Endodermal cell (in vitro differentiated cells): ENCODE results near the gene HPSE2. TPM values are rescaled to one million over a fixed set of nuclear protein-coding genes. Genes with fewer than 3 reads are reported as not detected.

ENCODE experiments used
- DNase-seq: peaks from one replicate; pipeline ENCODE4 v3.0.0-alpha.2; 2017
- H3K27ac ChIP-seq: 2 replicates; pipeline ENCODE4 v1.5.1; 2013; ENCODE audit warnings: mild to moderate bottlenecking, low read depth, low read length, moderate library complexity
- H3K27me3 ChIP-seq: 2 replicates; pipeline ENCODE4 v1.6.1; 2013; ENCODE audit warnings: mild to moderate bottlenecking, low read length, moderate library complexity; ENCODE audit not compliant: insufficient read depth, control insufficient read depth, poor library complexity, severe bottlenecking
- H3K36me3 ChIP-seq: 2 replicates; pipeline ENCODE4 v1.7.0; 2013; ENCODE audit warnings: mild to moderate bottlenecking, low read length, moderate library complexity; ENCODE audit not compliant: control insufficient read depth, insufficient read depth
- H3K4me1 ChIP-seq: one replicate; pipeline ENCODE4 v1.7.0; 2013; ENCODE audit warnings: low read length; ENCODE audit not compliant: control insufficient read depth, insufficient read depth
- H3K4me3 ChIP-seq: 2 replicates; pipeline ENCODE4 v1.5.1; 2013; ENCODE audit warnings: mild to moderate bottlenecking, low read length, moderate library complexity
- H3K9ac ChIP-seq: 2 replicates; pipeline ENCODE4 v1.6.1; 2013; ENCODE audit warnings: mild to moderate bottlenecking, low read length, moderate library complexity; ENCODE audit not compliant: poor library complexity, severe bottlenecking; ENCODE audit errors: extremely low read depth
- H3K9me3 ChIP-seq: 2 replicates; pipeline ENCODE4 v1.6.1; 2013; ENCODE audit warnings: mild to moderate bottlenecking, low read length, moderate library complexity; ENCODE audit not compliant: control insufficient read depth
- H3K27ac Mint-ChIP-seq: 2 replicates; pipeline ENCODE4 v1.8.0; 2020; ENCODE audit warnings: mixed read lengths
- H3K27me3 Mint-ChIP-seq: 2 replicates; pipeline ENCODE4 v1.8.0; 2021; ENCODE audit warnings: mild to moderate bottlenecking, mixed read lengths; ENCODE audit not compliant: insufficient read depth
- H3K36me3 Mint-ChIP-seq: 2 replicates; pipeline ENCODE4 v1.8.0; 2020; ENCODE audit warnings: low read depth, mixed read lengths
- H3K4me1 Mint-ChIP-seq: 2 replicates; pipeline ENCODE4 v1.8.0; 2020; ENCODE audit warnings: mixed read lengths
- H3K4me3 Mint-ChIP-seq: 2 replicates; pipeline ENCODE4 v1.8.0; 2020; ENCODE audit warnings: mild to moderate bottlenecking, moderate library complexity, mixed read lengths
- H3K9me3 Mint-ChIP-seq: 2 replicates; pipeline ENCODE4 v1.8.0; 2020; ENCODE audit warnings: mild to moderate bottlenecking, mixed read lengths
- CTCF ChIP-seq: fragments of 200-600 bp; sonication (generic); conservative IDR thresholded peaks from 2 replicates; pipeline ENCODE4 v1.5.0; 2021; ENCODE audit warnings: antibody characterized with exemption, mild to moderate bottlenecking
- WGBS, 2 experiments: methylation state at CpG; one replicate each; pipeline versions ENCODE4 v1.1.5 to v1.1.7; 2013; ENCODE audit warnings: missing lambda C conversion rate in 2 of 2, mixed read lengths in 1 of 2; ENCODE audit not compliant: insufficient coverage in 1 of 2, insufficient read length in 1 of 2; 5-methylcytosine and 5-hydroxymethylcytosine counted together
- total RNA-seq, 2 donors: library from RNA; stranded (reverse); fragmentation: NEBNext Ultra II Directional in 1 of 2; extraction: Animal tissue kit (Norgen Biotek cat#: 25700) in 1 of 2; gene quantifications; 2 replicates in 1 of 2; 3 replicates in 1 of 2; pipeline ENCODE4 v1.2.1, GENCODE V29; 2021

Gene HPSE2
- total RNA-seq, 2 donors from 2014 or later = 0.07 to 0.11 TPM

DNA sequence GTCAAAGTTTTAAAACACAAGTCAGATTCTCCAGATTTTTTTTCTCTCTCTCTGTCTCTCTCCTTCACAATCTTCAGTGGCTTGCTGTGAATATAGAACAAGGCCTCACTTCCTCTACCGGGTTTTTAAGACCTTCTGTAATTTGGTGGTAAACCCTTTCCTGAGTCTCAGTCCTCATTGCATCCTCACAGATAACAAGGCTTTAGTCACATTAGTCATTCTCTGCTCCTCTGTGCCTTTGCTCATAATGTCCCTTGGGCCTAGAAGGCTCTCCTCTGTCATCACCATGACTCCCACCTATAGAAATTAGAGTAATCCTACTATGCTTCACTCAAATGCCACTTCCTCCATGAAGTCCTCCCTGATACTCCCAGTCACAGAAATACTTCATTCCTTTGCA, 616.2 kb downstream of the HPSE2 start:
- Mint-ChIP-seq H3K4me1 (peaks cover 26% of the 10 kb centered on the region), H3K27me3 (no peaks in the 10 kb centered on the region), H3K36me3 (no peaks in the 10 kb centered on the region), H3K27ac (no peak overlapping the region), H3K4me3 (no peak overlapping the region), H3K9me3 (no peaks in the 10 kb centered on the region)
- TF ChIP-seq CTCF = no peak
- DNase-seq = no peak
- Histone ChIP-seq H3K9ac (no peak overlapping the region), H3K36me3 (no peaks in the 10 kb centered on the region), H3K27ac (no peak overlapping the region), H3K4me3 (no peak overlapping the region), H3K9me3 (no peaks in the 10 kb centered on the region), H3K4me1 (peaks cover 8% of the 10 kb centered on the region), H3K27me3 (no peaks in the 10 kb centered on the region)
- 73 to 91% methylated on average over 1 of the region's 1 CpG for WGBS, 2 experiments

DNA sequence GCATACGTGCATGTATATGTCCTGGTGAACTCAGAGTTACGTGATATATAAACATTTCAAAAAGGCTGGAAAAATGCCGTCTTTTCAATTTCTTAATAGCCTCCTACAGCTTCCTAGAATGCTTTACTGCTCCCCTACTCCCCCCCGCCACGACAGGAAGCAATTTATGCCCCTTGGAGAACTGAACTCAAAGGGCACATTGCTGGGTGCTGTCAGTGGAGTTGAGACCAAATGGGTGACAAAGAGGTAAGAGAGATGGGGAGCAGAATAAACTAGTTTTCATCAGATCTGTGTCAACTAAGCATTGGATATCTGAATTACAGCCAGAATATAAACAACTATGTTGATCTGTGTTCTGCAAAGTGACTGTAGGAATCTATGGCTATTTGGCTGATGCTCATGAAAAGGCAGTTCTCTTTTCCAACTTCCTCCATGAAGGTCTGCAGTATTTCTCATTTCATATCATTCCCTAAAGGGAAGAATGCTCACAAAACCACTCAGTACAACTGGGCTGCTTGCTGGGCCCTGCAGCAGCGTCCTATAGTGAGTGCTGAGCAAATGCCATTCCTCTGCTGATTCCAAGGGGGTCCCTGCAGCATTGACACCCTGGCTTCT, 617.6 kb downstream of the HPSE2 start:
- peaks cover 26% of the 10 kb centered on the region for H3K4me1 Mint-ChIP-seq
- Histone ChIP-seq H3K9ac (no peak overlapping the region), H3K4me1 (peaks cover 8% of the 10 kb centered on the region), H3K9me3 (no peaks in the 10 kb centered on the region), H3K4me3 (no peak overlapping the region), H3K36me3 (no peaks in the 10 kb centered on the region), H3K27ac (no peak overlapping the region), H3K27me3 (no peaks in the 10 kb centered on the region)
- H3K27me3 Mint-ChIP-seq = no peaks in the 10 kb centered on the region
- no peak overlapping the region for H3K27ac Mint-ChIP-seq
- H3K4me3 Mint-ChIP-seq = no peak overlapping the region
- TF ChIP-seq CTCF = no peak
- DNase-seq = no peak
- no peaks in the 10 kb centered on the region for H3K9me3 Mint-ChIP-seq
- no peaks in the 10 kb centered on the region for H3K36me3 Mint-ChIP-seq
- 85 to 95% methylated on average over 5 to 6 of the region's 6 CpGs for WGBS, 2 experiments

- no peak overlapping the region for H3K27ac Mint-ChIP-seq
- 83% methylated on average over 1 of the region's 1 CpG for WGBS, 2 experiments
Observed at GRCh38 chr10:98613446-98613845, 622.2 kb downstream of the HPSE2 start.

More at GRCh38 chr10:98613446-98613845, 622.2 kb downstream of the HPSE2 start:
- no peak overlapping the region for H3K4me3 ChIP-seq
- no peak for TF ChIP-seq CTCF
- no peaks in the 10 kb centered on the region for H3K9me3 ChIP-seq
- no peak overlapping the region for H3K27ac ChIP-seq
- no peaks in the 10 kb centered on the region for H3K4me1 ChIP-seq
- Mint-ChIP-seq H3K4me3 (no peak overlapping the region), H3K9me3 (no peaks in the 10 kb centered on the region), H3K27me3 (no peaks in the 10 kb centered on the region), H3K36me3 (no peaks in the 10 kb centered on the region), H3K4me1 (peaks cover 2% of the 10 kb centered on the region)
- DNase-seq = no peak
- H3K36me3 ChIP-seq = no peaks in the 10 kb centered on the region
- no peak overlapping the region for H3K9ac ChIP-seq
- H3K27me3 ChIP-seq = no peaks in the 10 kb centered on the region
